Uterus (tissue), 2 donors: ENCODE results near the gene TRABD.

ENCODE experiments used
- CTCF ChIP-seq, 4 experiments: fragments of 200-600 bp in 2 of 4; fragments of 450-650 bp in 2 of 4; sonication (generic) in 2 of 4; IDR thresholded peaks; one replicate each; pipeline ENCODE4 v1.5.1; 2016 to 2019; ENCODE audit warnings: antibody characterized with exemption in 4 of 4, mild to moderate bottlenecking in 2 of 4, moderate library complexity in 1 of 4
- POLR2A ChIP-seq, 2 donors: fragments of 450-650 bp; IDR thresholded peaks; one replicate each; pipeline ENCODE4 v1.6.1; 2016; ENCODE audit warnings: antibody characterized with exemption in 2 of 2, mild to moderate bottlenecking in 1 of 2, moderate library complexity in 1 of 2

- TF ChIP-seq CTCF (IDR thresholded peaks at IDR 0.05) (no peak), POLR2A (IDR thresholded peaks at IDR 0.05) (no peak)
Observed at GRCh38 chr22:50153756-50154140, 32.0 kb upstream of the TRABD start.
